IMR-90 (cell line): ENCODE data around the gene POLA2. TPM values are rescaled to one million over a fixed set of nuclear protein-coding genes. Genes with fewer than 3 reads are reported as not detected.

ENCODE experiments used
- ATAC-seq: fragments of 200-7000 bp; cut with Tn5 transposase; 2 replicates; pipeline ENCODE4 v1.9.1; 2020; ENCODE audit warnings: low read depth, mild to moderate bottlenecking, moderate library complexity
- BruUV-seq: library from RNA; stranded (reverse); fragments of 400-500 nt; replicated peaks from 2 replicates; lab custom pipeline; 2021; lab: Mats Ljungman, UMichigan
- CTCF ChIA-PET: fragments of 300-600 bp; formaldehyde crosslinking; extraction: SDS; loops from one replicate; lab custom pipeline; 2021; ENCODE audit warnings: antibody characterized with exemption; lab: Yijun Ruan, JAX
- POLR2A ChIA-PET: fragments of 300-600 bp; sonication (Branson Sonifier 250); formaldehyde crosslinking; loops from one replicate; lab custom pipeline; 2022; ENCODE audit warnings: antibody characterized with exemption; ENCODE audit not compliant: unreplicated experiment; lab: Charles Lee
- DNase-seq: peaks from one replicate; pipeline ENCODE4 v3.0.0; 2013
- H2AFZ ChIP-seq: replicated peaks from 2 replicates; pipeline ENCODE3; 2013; ENCODE audit warnings: low read length, mild to moderate bottlenecking; ENCODE audit not compliant: poor library complexity
- H2AK5ac ChIP-seq: 2 replicates; pipeline ENCODE4 v1.6.1; 2013; ENCODE audit warnings: low read depth, low read length, inconsistent platforms
- H2AK9ac ChIP-seq: replicated peaks from 2 replicates; pipeline ENCODE3; 2013; ENCODE audit warnings: mild to moderate bottlenecking, low read depth, low read length, moderate library complexity; ENCODE audit not compliant: poor library complexity
- H2BK120ac ChIP-seq: 2 replicates; pipeline ENCODE4 v1.6.1; 2013; ENCODE audit warnings: low read depth, low read length, inconsistent platforms
- H2BK15ac ChIP-seq: 3 replicates; pipeline ENCODE4 v1.6.1; 2013; ENCODE audit warnings: low read depth, low read length, inconsistent platforms
- H2BK20ac ChIP-seq: 2 replicates; pipeline ENCODE4 v1.6.1; 2013; ENCODE audit warnings: low read depth, mild to moderate bottlenecking, inconsistent platforms, low read length, moderate library complexity
- H2BK5ac ChIP-seq: 2 replicates; pipeline ENCODE4 v1.6.1; 2013; ENCODE audit warnings: mild to moderate bottlenecking, low read depth, low read length, inconsistent platforms; ENCODE audit not compliant: poor library complexity, severe bottlenecking
- H3K14ac ChIP-seq: replicated peaks from 2 replicates; pipeline ENCODE4 v1.6.1; 2013; ENCODE audit warnings: low read depth, low read length, inconsistent platforms
- H3K18ac ChIP-seq: 2 replicates; pipeline ENCODE4 v1.6.1; 2013; ENCODE audit warnings: low read depth, low read length, control low read depth
- H3K23ac ChIP-seq: 2 replicates; pipeline ENCODE4 v1.6.1; 2013; ENCODE audit warnings: low read depth, low read length, inconsistent platforms
- H3K27ac ChIP-seq: 2 replicates; pipeline ENCODE4 v1.5.1; 2013; ENCODE audit warnings: mild to moderate bottlenecking, control low read depth, low read length; ENCODE audit not compliant: insufficient read depth
- H3K27me3 ChIP-seq: 2 replicates; pipeline ENCODE4 v1.6.1; 2013; ENCODE audit warnings: low read length; ENCODE audit not compliant: control insufficient read depth, insufficient read depth
- H3K36me3 ChIP-seq: 2 replicates; pipeline ENCODE4 v1.6.1; 2013; ENCODE audit warnings: low read length, mixed read lengths; ENCODE audit not compliant: control insufficient read depth, insufficient read depth
- H3K4ac ChIP-seq: 2 replicates; pipeline ENCODE4 v1.6.1; 2013; ENCODE audit warnings: low read depth, low read length, inconsistent platforms
- H3K4me1 ChIP-seq: 2 replicates; pipeline ENCODE4 v1.6.1; 2013; ENCODE audit warnings: low read length, mixed read lengths; ENCODE audit not compliant: control insufficient read depth, insufficient read depth
- H3K4me2 ChIP-seq: 2 replicates; pipeline ENCODE4 v1.6.1; 2013; ENCODE audit warnings: low read depth, mild to moderate bottlenecking, control low read depth, low read length, moderate library complexity
- H3K4me3 ChIP-seq: 2 replicates; pipeline ENCODE4 v1.5.1; 2013; ENCODE audit warnings: low read depth, mild to moderate bottlenecking, control low read depth, low read length, moderate library complexity; ENCODE audit not compliant: insufficient read depth
- H3K56ac ChIP-seq: 2 replicates; pipeline ENCODE4 v1.6.1; 2013; ENCODE audit warnings: low read length, inconsistent platforms; ENCODE audit not compliant: insufficient read depth; ENCODE audit errors: extremely low read depth
- H3K79me1 ChIP-seq, 2 experiments: 2 replicates each; pipeline ENCODE4 v1.6.1; 2013; ENCODE audit warnings: low read length in 2 of 2, inconsistent platforms in 1 of 2, low read depth in 1 of 2
- H3K9ac ChIP-seq: 2 replicates; pipeline ENCODE4 v1.6.1; 2013; ENCODE audit warnings: low read depth, low read length, control low read depth
- H3K9me1 ChIP-seq: 2 replicates; pipeline ENCODE4 v1.6.1; 2013; ENCODE audit warnings: low read length, inconsistent platforms; ENCODE audit not compliant: insufficient read depth
- H3K9me3 ChIP-seq: 2 replicates; pipeline ENCODE4 v1.6.1; 2013; ENCODE audit warnings: low read length; ENCODE audit not compliant: control insufficient read depth, insufficient read depth
- H4K20me1 ChIP-seq: 2 replicates; pipeline ENCODE4 v1.6.1; 2013; ENCODE audit warnings: low read length, inconsistent platforms; ENCODE audit not compliant: insufficient read depth
- H4K5ac ChIP-seq: 2 replicates; pipeline ENCODE4 v1.6.1; 2013; ENCODE audit warnings: mild to moderate bottlenecking, low read depth, low read length, control low read depth
- H4K8ac ChIP-seq, 2 experiments: 2 replicates each; pipeline ENCODE4 v1.6.1; 2013; ENCODE audit warnings: low read depth in 2 of 2, low read length in 2 of 2, control low read depth in 1 of 2, inconsistent platforms in 1 of 2
- H4K91ac ChIP-seq: 2 replicates; pipeline ENCODE4 v1.6.1; 2013; ENCODE audit warnings: low read depth, low read length, inconsistent platforms; ENCODE audit not compliant: insufficient read depth
- BHLHE40 ChIP-seq: fragments of 150-350 bp; IDR thresholded peaks from 2 replicates; pipeline ENCODE4 v1.6.1; 2016; ENCODE audit warnings: mild to moderate bottlenecking, low read depth, low read length
- CHD1 ChIP-seq: IDR thresholded peaks from 2 replicates; pipeline ENCODE4 v1.6.1; 2012; ENCODE audit warnings: low read depth, low read length, improper control_type of control experiment
- FOS ChIP-seq: fragments of 150-350 bp; IDR thresholded peaks from 2 replicates; pipeline ENCODE4 v1.6.1; 2016; ENCODE audit warnings: low read depth, low read length
- MAZ ChIP-seq: IDR thresholded peaks from 2 replicates; pipeline ENCODE4 v1.6.1; 2012; ENCODE audit warnings: low read depth, mild to moderate bottlenecking, low read length, improper control_type of control experiment, moderate library complexity, borderline replicate concordance
- MXI1 ChIP-seq: IDR thresholded peaks from 2 replicates; pipeline ENCODE4 v1.6.1; 2012; ENCODE audit warnings: low read depth, mild to moderate bottlenecking, low read length, moderate library complexity, borderline replicate concordance
- NFE2L2 ChIP-seq: fragments of 150-350 bp; IDR thresholded peaks from 2 replicates; pipeline ENCODE4 v1.6.1; 2016; ENCODE audit warnings: low read depth, mild to moderate bottlenecking, low read length
- POLR2A ChIP-seq: IDR thresholded peaks from 2 replicates; pipeline ENCODE4 v1.6.1; 2012; ENCODE audit warnings: mild to moderate bottlenecking, low read depth, low read length
- RAD21 ChIP-seq: IDR thresholded peaks from 2 replicates; pipeline ENCODE4 v1.6.1; 2012; ENCODE audit warnings: low read length, improper control_type of control experiment
- RCOR1 ChIP-seq: IDR thresholded peaks from 2 replicates; pipeline ENCODE4 v1.6.1; 2012; ENCODE audit warnings: mild to moderate bottlenecking, low read length, improper control_type of control experiment; ENCODE audit not compliant: insufficient replicate concordance
- RFX5 ChIP-seq: IDR thresholded peaks from 2 replicates; pipeline ENCODE4 v1.8.0; 2012; ENCODE audit warnings: low read depth, mild to moderate bottlenecking, low read length, moderate library complexity
- SMC3 ChIP-seq: fragments of 150-350 bp; IDR thresholded peaks from 2 replicates; pipeline ENCODE4 v1.6.1; 2016; ENCODE audit warnings: low read depth, mild to moderate bottlenecking, antibody characterized with exemption, low read length, moderate library complexity
- USF2 ChIP-seq: fragments of 150-350 bp; IDR thresholded peaks from 2 replicates; pipeline ENCODE4 v1.6.1; 2017; ENCODE audit warnings: mild to moderate bottlenecking, antibody characterized with exemption, low read length, low read depth
- WGBS, 2 experiments: methylation state at CpG; one replicate each; pipeline versions ENCODE4 v1.1.5 to v1.1.7; 2013; ENCODE audit warnings: missing lambda C conversion rate in 2 of 2; ENCODE audit not compliant: insufficient read length in 1 of 2; ENCODE audit errors: extremely low coverage in 2 of 2; 5-methylcytosine and 5-hydroxymethylcytosine counted together
- dilution Hi-C: fragments of 300-500 bp; cut with HindIII; formaldehyde crosslinking; loops from one replicate; pipeline ENCODE4 v1.14.3; 2018; ENCODE audit warnings: low sequenced_read_pairs; ENCODE audit not compliant: unreplicated experiment
- in situ Hi-C: fragments of 300-500 bp; cut with MboI; formaldehyde crosslinking; loops from 3 replicates; pipeline ENCODE4 v1.14.3; 2019; ENCODE audit warnings: low sequenced_read_pairs, inconsistent platforms, mixed read lengths
- intact Hi-C: fragments of 100-400 bp; cut with micrococcal nuclease; formaldehyde crosslinking; loops from 2 replicates; pipeline ENCODE4 v1.10.0; 2022
- polyA plus RNA-seq, 3 experiments: library from polyadenylated mRNA; depleted of rRNA; stranded (reverse); fragments of >200 nt; gene quantifications; 2 replicates each; pipeline ENCODE4 v1.2.3, GENCODE V29; 2012; ENCODE audit warnings: low replicate concordance in 1 of 3
- total RNA-seq: library from RNA; depleted of rRNA; stranded (reverse); fragments of >200 nt; gene quantifications from 2 replicates; pipeline ENCODE4 v1.2.3, GENCODE V29; 2012
- TF ChIP-seq, protein P1 (sequence below): conservative IDR thresholded peaks from 2 replicates; pipeline ENCODE4 v1.5.1; 2012; ENCODE audit warnings: mild to moderate bottlenecking, low read depth, low read length, improper control_type of control experiment
- TF ChIP-seq, protein P2 (sequence below): fragments of 150-350 bp; IDR thresholded peaks from 2 replicates; pipeline ENCODE4 v1.6.1; 2016; ENCODE audit warnings: low read depth, mild to moderate bottlenecking, low read length, moderate library complexity, borderline replicate concordance

The POLA2 gene
- total and polyA plus RNA-seq, 2 of the 4 experiments (the other 2 are of a cell fraction), result 14.2 to 17.3 TPM

DNA sequence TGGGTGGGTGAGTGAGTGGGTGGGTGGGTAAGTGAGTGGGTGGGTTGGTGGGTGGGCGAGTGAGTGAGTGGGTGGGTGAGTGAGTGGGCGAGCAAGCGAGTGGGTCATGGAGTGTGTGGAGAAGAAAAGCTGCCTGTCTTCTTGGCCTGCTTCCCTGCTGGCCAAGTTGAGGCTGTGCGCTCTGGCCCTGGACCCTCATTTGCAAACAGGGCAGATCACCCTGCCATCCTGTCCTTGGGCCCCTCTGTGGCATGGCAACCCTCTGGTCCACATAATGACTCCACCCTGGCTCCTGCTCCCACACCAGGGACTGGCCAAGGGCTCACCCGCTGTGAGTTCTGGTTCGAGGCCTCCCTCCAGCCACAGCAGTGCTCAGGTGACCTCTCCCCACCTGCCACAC, 44.9 kb upstream of the POLA2 start:
- no peaks in the 10 kb centered on the region for H4K20me1 ChIP-seq
- H3K27ac ChIP-seq, result no peak overlapping the region
- WGBS, 2 experiments, result 80% methylated on average over 2 of the region's 6 CpGs; no CpG with 5 or more reads in 1 of the 2 experiments
- no peak overlapping the region for H3K4me3 ChIP-seq
- ATAC-seq (no peak), DNase-seq (no peak)
- peaks cover 7% of the 10 kb centered on the region; the same call in 1 of the 2 replicates for H3K9me1 ChIP-seq
- H3K9ac ChIP-seq, result no peak overlapping the region
- H4K91ac ChIP-seq, result no peak overlapping the region
- H3K18ac ChIP-seq, result no peak overlapping the region
- H3K4me1 ChIP-seq, result peaks cover 5% of the 10 kb centered on the region
- H3K4me2 ChIP-seq, result no peak overlapping the region
- H3K23ac ChIP-seq, result no peak overlapping the region
- no peak overlapping the region for H3K4ac ChIP-seq
- H2AFZ ChIP-seq, result no peak overlapping the region
- no peaks in the 10 kb centered on the region for H3K27me3 ChIP-seq
- in situ Hi-C loops, result no loop called here
- H2AK9ac ChIP-seq, result peak overlapping the region; percentile 28
- H4K8ac ChIP-seq, result no peak overlapping the region
- no peak for TF ChIP-seq USF2
- TF ChIP-seq SMC3, result no peak
- no peak for TF ChIP-seq RCOR1
- TF ChIP-seq RAD21, result no peak
- no peak for TF ChIP-seq CHD1
- TF ChIP-seq RFX5, result no peak
- TF ChIP-seq FOS, result no peak
- TF ChIP-seq, protein P1, sequence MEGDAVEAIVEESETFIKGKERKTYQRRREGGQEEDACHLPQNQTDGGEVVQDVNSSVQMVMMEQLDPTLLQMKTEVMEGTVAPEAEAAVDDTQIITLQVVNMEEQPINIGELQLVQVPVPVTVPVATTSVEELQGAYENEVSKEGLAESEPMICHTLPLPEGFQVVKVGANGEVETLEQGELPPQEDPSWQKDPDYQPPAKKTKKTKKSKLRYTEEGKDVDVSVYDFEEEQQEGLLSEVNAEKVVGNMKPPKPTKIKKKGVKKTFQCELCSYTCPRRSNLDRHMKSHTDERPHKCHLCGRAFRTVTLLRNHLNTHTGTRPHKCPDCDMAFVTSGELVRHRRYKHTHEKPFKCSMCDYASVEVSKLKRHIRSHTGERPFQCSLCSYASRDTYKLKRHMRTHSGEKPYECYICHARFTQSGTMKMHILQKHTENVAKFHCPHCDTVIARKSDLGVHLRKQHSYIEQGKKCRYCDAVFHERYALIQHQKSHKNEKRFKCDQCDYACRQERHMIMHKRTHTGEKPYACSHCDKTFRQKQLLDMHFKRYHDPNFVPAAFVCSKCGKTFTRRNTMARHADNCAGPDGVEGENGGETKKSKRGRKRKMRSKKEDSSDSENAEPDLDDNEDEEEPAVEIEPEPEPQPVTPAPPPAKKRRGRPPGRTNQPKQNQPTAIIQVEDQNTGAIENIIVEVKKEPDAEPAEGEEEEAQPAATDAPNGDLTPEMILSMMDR, result no peak
- no peak for TF ChIP-seq BHLHE40
- TF ChIP-seq MXI1, result no peak
- TF ChIP-seq, protein P2, sequence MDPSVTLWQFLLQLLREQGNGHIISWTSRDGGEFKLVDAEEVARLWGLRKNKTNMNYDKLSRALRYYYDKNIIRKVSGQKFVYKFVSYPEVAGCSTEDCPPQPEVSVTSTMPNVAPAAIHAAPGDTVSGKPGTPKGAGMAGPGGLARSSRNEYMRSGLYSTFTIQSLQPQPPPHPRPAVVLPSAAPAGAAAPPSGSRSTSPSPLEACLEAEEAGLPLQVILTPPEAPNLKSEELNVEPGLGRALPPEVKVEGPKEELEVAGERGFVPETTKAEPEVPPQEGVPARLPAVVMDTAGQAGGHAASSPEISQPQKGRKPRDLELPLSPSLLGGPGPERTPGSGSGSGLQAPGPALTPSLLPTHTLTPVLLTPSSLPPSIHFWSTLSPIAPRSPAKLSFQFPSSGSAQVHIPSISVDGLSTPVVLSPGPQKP, result no peak
- no peak for TF ChIP-seq POLR2A
- no peak for TF ChIP-seq NFE2L2
- TF ChIP-seq MAZ, result no peak
- ChIA-PET POLR2A (no interaction called here), CTCF (no interaction called here)
- H2BK5ac ChIP-seq, result no peak overlapping the region
- H3K14ac ChIP-seq, result no peak overlapping the region
- no peak overlapping the region for H3K56ac ChIP-seq
- H2BK15ac ChIP-seq, result no peak overlapping the region
- no TSS peak for BruUV-seq
- H2AK5ac ChIP-seq, result no peak overlapping the region
- dilution Hi-C loops, result no loop called here
- no peak overlapping the region for H4K5ac ChIP-seq
- intact Hi-C loops, result no loop called here
- peaks cover 0 to 4% of the 10 kb centered on the region in 2 experiments; a peak in 1 of 4 replicates for H3K79me1 ChIP-seq
- H3K9me3 ChIP-seq, result no peaks in the 10 kb centered on the region
- no peaks in the 10 kb centered on the region; the same call in 1 of the 2 replicates for H3K36me3 ChIP-seq
- no peak overlapping the region for H2BK120ac ChIP-seq
- H2BK20ac ChIP-seq, result no peak overlapping the region
